IMR-90 (cell line): ENCODE measurements around the gene ARHGEF4. TPM values are rescaled to one million over a fixed set of nuclear protein-coding genes. Genes with fewer than 3 reads are reported as not detected.
A peak's percentile ranks its signal among the peaks of the same experiment; 100 is the strongest.

Experiments used
- ATAC-seq: fragments of 200-7000 bp; cut with Tn5 transposase; 2 replicates; pipeline ENCODE4 v1.9.1; 2020; ENCODE audit warnings: low read depth, mild to moderate bottlenecking, moderate library complexity
- BruUV-seq: library from RNA; stranded (reverse); fragments of 400-500 nt; replicated peaks from 2 replicates; lab custom pipeline; 2021; lab: Mats Ljungman, UMichigan
- CTCF ChIA-PET: fragments of 300-600 bp; formaldehyde crosslinking; extraction: SDS; loops from one replicate; lab custom pipeline; 2021; ENCODE audit warnings: antibody characterized with exemption; lab: Yijun Ruan, JAX
- POLR2A ChIA-PET: fragments of 300-600 bp; sonication (Branson Sonifier 250); formaldehyde crosslinking; loops from one replicate; lab custom pipeline; 2022; ENCODE audit warnings: antibody characterized with exemption; ENCODE audit not compliant: unreplicated experiment; lab: Charles Lee
- DNase-seq: peaks from one replicate; pipeline ENCODE4 v3.0.0; 2013
- H2AFZ ChIP-seq: replicated peaks from 2 replicates; pipeline ENCODE3; 2013; ENCODE audit warnings: low read length, mild to moderate bottlenecking; ENCODE audit not compliant: poor library complexity
- H2AK5ac ChIP-seq: 2 replicates; pipeline ENCODE4 v1.6.1; 2013; ENCODE audit warnings: low read depth, low read length, inconsistent platforms
- H2AK9ac ChIP-seq: replicated peaks from 2 replicates; pipeline ENCODE3; 2013; ENCODE audit warnings: mild to moderate bottlenecking, low read depth, low read length, moderate library complexity; ENCODE audit not compliant: poor library complexity
- H2BK120ac ChIP-seq: 2 replicates; pipeline ENCODE4 v1.6.1; 2013; ENCODE audit warnings: low read depth, low read length, inconsistent platforms
- H2BK15ac ChIP-seq: 3 replicates; pipeline ENCODE4 v1.6.1; 2013; ENCODE audit warnings: low read depth, low read length, inconsistent platforms
- H2BK20ac ChIP-seq: 2 replicates; pipeline ENCODE4 v1.6.1; 2013; ENCODE audit warnings: low read depth, mild to moderate bottlenecking, inconsistent platforms, low read length, moderate library complexity
- H2BK5ac ChIP-seq: 2 replicates; pipeline ENCODE4 v1.6.1; 2013; ENCODE audit warnings: mild to moderate bottlenecking, low read depth, low read length, inconsistent platforms; ENCODE audit not compliant: poor library complexity, severe bottlenecking
- H3K14ac ChIP-seq: replicated peaks from 2 replicates; pipeline ENCODE4 v1.6.1; 2013; ENCODE audit warnings: low read depth, low read length, inconsistent platforms
- H3K18ac ChIP-seq: 2 replicates; pipeline ENCODE4 v1.6.1; 2013; ENCODE audit warnings: low read depth, low read length, control low read depth
- H3K23ac ChIP-seq: 2 replicates; pipeline ENCODE4 v1.6.1; 2013; ENCODE audit warnings: low read depth, low read length, inconsistent platforms
- H3K27ac ChIP-seq: 2 replicates; pipeline ENCODE4 v1.5.1; 2013; ENCODE audit warnings: mild to moderate bottlenecking, control low read depth, low read length; ENCODE audit not compliant: insufficient read depth
- H3K27me3 ChIP-seq: 2 replicates; pipeline ENCODE4 v1.6.1; 2013; ENCODE audit warnings: low read length; ENCODE audit not compliant: control insufficient read depth, insufficient read depth
- H3K36me3 ChIP-seq: 2 replicates; pipeline ENCODE4 v1.6.1; 2013; ENCODE audit warnings: low read length, mixed read lengths; ENCODE audit not compliant: control insufficient read depth, insufficient read depth
- H3K4ac ChIP-seq: 2 replicates; pipeline ENCODE4 v1.6.1; 2013; ENCODE audit warnings: low read depth, low read length, inconsistent platforms
- H3K4me1 ChIP-seq: 2 replicates; pipeline ENCODE4 v1.6.1; 2013; ENCODE audit warnings: low read length, mixed read lengths; ENCODE audit not compliant: control insufficient read depth, insufficient read depth
- H3K4me2 ChIP-seq: 2 replicates; pipeline ENCODE4 v1.6.1; 2013; ENCODE audit warnings: low read depth, mild to moderate bottlenecking, control low read depth, low read length, moderate library complexity
- H3K4me3 ChIP-seq: 2 replicates; pipeline ENCODE4 v1.5.1; 2013; ENCODE audit warnings: low read depth, mild to moderate bottlenecking, control low read depth, low read length, moderate library complexity; ENCODE audit not compliant: insufficient read depth
- H3K56ac ChIP-seq: 2 replicates; pipeline ENCODE4 v1.6.1; 2013; ENCODE audit warnings: low read length, inconsistent platforms; ENCODE audit not compliant: insufficient read depth; ENCODE audit errors: extremely low read depth
- H3K79me1 ChIP-seq, 2 experiments: 2 replicates each; pipeline ENCODE4 v1.6.1; 2013; ENCODE audit warnings: low read length in 2 of 2, inconsistent platforms in 1 of 2, low read depth in 1 of 2
- H3K9ac ChIP-seq: 2 replicates; pipeline ENCODE4 v1.6.1; 2013; ENCODE audit warnings: low read depth, low read length, control low read depth
- H3K9me1 ChIP-seq: 2 replicates; pipeline ENCODE4 v1.6.1; 2013; ENCODE audit warnings: low read length, inconsistent platforms; ENCODE audit not compliant: insufficient read depth
- H3K9me3 ChIP-seq: 2 replicates; pipeline ENCODE4 v1.6.1; 2013; ENCODE audit warnings: low read length; ENCODE audit not compliant: control insufficient read depth, insufficient read depth
- H4K20me1 ChIP-seq: 2 replicates; pipeline ENCODE4 v1.6.1; 2013; ENCODE audit warnings: low read length, inconsistent platforms; ENCODE audit not compliant: insufficient read depth
- H4K5ac ChIP-seq: 2 replicates; pipeline ENCODE4 v1.6.1; 2013; ENCODE audit warnings: mild to moderate bottlenecking, low read depth, low read length, control low read depth
- H4K8ac ChIP-seq, 2 experiments: 2 replicates each; pipeline ENCODE4 v1.6.1; 2013; ENCODE audit warnings: low read depth in 2 of 2, low read length in 2 of 2, control low read depth in 1 of 2, inconsistent platforms in 1 of 2
- H4K91ac ChIP-seq: 2 replicates; pipeline ENCODE4 v1.6.1; 2013; ENCODE audit warnings: low read depth, low read length, inconsistent platforms; ENCODE audit not compliant: insufficient read depth
- CEBPB ChIP-seq: IDR thresholded peaks from 2 replicates; pipeline ENCODE4 v1.6.1; 2012; ENCODE audit warnings: low read depth, low read length, improper control_type of control experiment
- CHD1 ChIP-seq: IDR thresholded peaks from 2 replicates; pipeline ENCODE4 v1.6.1; 2012; ENCODE audit warnings: low read depth, low read length, improper control_type of control experiment
- CTCF ChIP-seq: conservative IDR thresholded peaks from 2 replicates; pipeline ENCODE4 v1.5.1; 2012; ENCODE audit warnings: mild to moderate bottlenecking, low read depth, low read length, improper control_type of control experiment
- MAZ ChIP-seq: IDR thresholded peaks from 2 replicates; pipeline ENCODE4 v1.6.1; 2012; ENCODE audit warnings: low read depth, mild to moderate bottlenecking, low read length, improper control_type of control experiment, moderate library complexity, borderline replicate concordance
- NFE2L2 ChIP-seq: fragments of 150-350 bp; IDR thresholded peaks from 2 replicates; pipeline ENCODE4 v1.6.1; 2016; ENCODE audit warnings: low read depth, mild to moderate bottlenecking, low read length
- POLR2A ChIP-seq: IDR thresholded peaks from 2 replicates; pipeline ENCODE4 v1.6.1; 2012; ENCODE audit warnings: mild to moderate bottlenecking, low read depth, low read length
- RCOR1 ChIP-seq: IDR thresholded peaks from 2 replicates; pipeline ENCODE4 v1.6.1; 2012; ENCODE audit warnings: mild to moderate bottlenecking, low read length, improper control_type of control experiment; ENCODE audit not compliant: insufficient replicate concordance
- RFX5 ChIP-seq: IDR thresholded peaks from 2 replicates; pipeline ENCODE4 v1.8.0; 2012; ENCODE audit warnings: low read depth, mild to moderate bottlenecking, low read length, moderate library complexity
- USF2 ChIP-seq: fragments of 150-350 bp; IDR thresholded peaks from 2 replicates; pipeline ENCODE4 v1.6.1; 2017; ENCODE audit warnings: mild to moderate bottlenecking, antibody characterized with exemption, low read length, low read depth
- WGBS, 2 experiments: methylation state at CpG; one replicate each; pipeline versions ENCODE4 v1.1.5 to v1.1.7; 2013; ENCODE audit warnings: missing lambda C conversion rate in 2 of 2; ENCODE audit not compliant: insufficient read length in 1 of 2; ENCODE audit errors: extremely low coverage in 2 of 2; 5-methylcytosine and 5-hydroxymethylcytosine counted together
- dilution Hi-C: fragments of 300-500 bp; cut with HindIII; formaldehyde crosslinking; loops from one replicate; pipeline ENCODE4 v1.14.3; 2018; ENCODE audit warnings: low sequenced_read_pairs; ENCODE audit not compliant: unreplicated experiment
- in situ Hi-C: fragments of 300-500 bp; cut with MboI; formaldehyde crosslinking; loops from 3 replicates; pipeline ENCODE4 v1.14.3; 2019; ENCODE audit warnings: low sequenced_read_pairs, inconsistent platforms, mixed read lengths
- intact Hi-C: fragments of 100-400 bp; cut with micrococcal nuclease; formaldehyde crosslinking; loops from 2 replicates; pipeline ENCODE4 v1.10.0; 2022
- polyA plus RNA-seq, 3 experiments: library from polyadenylated mRNA; depleted of rRNA; stranded (reverse); fragments of >200 nt; gene quantifications; 2 replicates each; pipeline ENCODE4 v1.2.3, GENCODE V29; 2012; ENCODE audit warnings: low replicate concordance in 1 of 3
- total RNA-seq: library from RNA; depleted of rRNA; stranded (reverse); fragments of >200 nt; gene quantifications from 2 replicates; pipeline ENCODE4 v1.2.3, GENCODE V29; 2012

Gene ARHGEF4
- total and polyA plus RNA-seq, 2 of the 4 experiments (the other 2 are of a cell fraction), result 2.7 to 5.0 TPM

- dilution Hi-C loops (no loop called here), intact Hi-C loops (no loop called here), in situ Hi-C loops (no loop called here)
- H2BK5ac ChIP-seq, result no peak overlapping the region
- POLR2A ChIA-PET, result no interaction called here
- H4K5ac ChIP-seq, result no peak overlapping the region
- H3K9ac ChIP-seq, result no peak overlapping the region
- no peak overlapping the region for H3K27ac ChIP-seq
- no peaks in the 10 kb centered on the region for H3K9me1 ChIP-seq
- H3K14ac ChIP-seq, result no peak overlapping the region
- TF ChIP-seq CHD1 (no peak), MAZ (no peak), NFE2L2 (no peak), POLR2A (no peak), CEBPB (no peak), RCOR1 (no peak), RFX5 (no peak), USF2 (no peak), CTCF (no peak)
- H3K4me2 ChIP-seq, result peak overlapping the region; percentile 81; the same call in 1 of the 2 replicates
- BruUV-seq, result no TSS peak
- H3K18ac ChIP-seq, result no peak overlapping the region
- H3K36me3 ChIP-seq, result no peaks in the 10 kb centered on the region
- H3K4ac ChIP-seq, result no peak overlapping the region
- H4K8ac ChIP-seq, result no peak overlapping the region
- H2BK120ac ChIP-seq, result no peak overlapping the region
- 40% methylated on average over 1 of the region's 10 CpGs; no CpG with 5 or more reads in 1 of the 2 experiments for WGBS, 2 experiments
- no peaks in the 10 kb centered on the region for H3K4me1 ChIP-seq
- H3K9me3 ChIP-seq, result no peaks in the 10 kb centered on the region
- no peaks in the 10 kb centered on the region for H3K79me1 ChIP-seq
- no peak overlapping the region for H2BK20ac ChIP-seq
- ATAC-seq (no peak), DNase-seq (no peak)
- no peak overlapping the region for H2AK5ac ChIP-seq
- no peak overlapping the region for H3K56ac ChIP-seq
- no peak overlapping the region for H3K23ac ChIP-seq
- CTCF ChIA-PET, result no interaction called here
- H4K91ac ChIP-seq, result no peak overlapping the region
- no peaks in the 10 kb centered on the region; the same call in 1 of the 2 replicates for H4K20me1 ChIP-seq
- no peak overlapping the region for H2AK9ac ChIP-seq
- no peak overlapping the region for H2AFZ ChIP-seq
- no peak overlapping the region for H3K4me3 ChIP-seq
- peaks cover 24% of the 10 kb centered on the region; the same call in 1 of the 2 replicates for H3K27me3 ChIP-seq
- H2BK15ac ChIP-seq, result no peak overlapping the region
Observed at GRCh38 chr2:131035826-131036231, 199.1 kb downstream of the ARHGEF4 start.
